PC-9 (cell line): ENCODE measurements around the gene PDK2. TPM values are rescaled to one million over a fixed set of nuclear protein-coding genes. Genes with fewer than 3 reads are reported as not detected.
A peak's percentile ranks its signal among the peaks of the same experiment; 100 is the strongest.

Source experiments
- BruUV-seq: library from RNA; stranded (reverse); fragments of 400-500 nt; replicated peaks from 2 replicates; lab custom pipeline; 2021; lab: Mats Ljungman, UMichigan
- CTCF ChIA-PET: fragments of 300-600 bp; sonication (Branson Sonifier 250); formaldehyde crosslinking; loops from one replicate; lab custom pipeline; 2022; ENCODE audit warnings: antibody characterized with exemption; lab: Charles Lee
- POLR2A ChIA-PET: fragments of 300-600 bp; sonication (Branson Sonifier 250); formaldehyde crosslinking; loops from one replicate; lab custom pipeline; 2022; ENCODE audit warnings: antibody characterized with exemption; ENCODE audit not compliant: unreplicated experiment; lab: Charles Lee
- DNase-seq, 2 experiments: peaks; one replicate each; pipeline versions ENCODE4 v3.0.0 to v3.0.0-alpha.2; 2015 to 2022; ENCODE audit warnings: mixed read lengths in 1 of 2
- H2AFZ ChIP-seq: fragments of 200-600 bp; sonication (generic); 2 replicates; pipeline ENCODE4 v1.8.1; 2017; ENCODE audit warnings: antibody characterized with exemption
- H3F3A ChIP-seq: fragments of 200-600 bp; sonication (generic); 2 replicates; pipeline ENCODE4 v1.8.1; 2017; ENCODE audit warnings: antibody characterized with exemption, mild to moderate bottlenecking, low read depth; ENCODE audit not compliant: insufficient read depth
- H3K27ac ChIP-seq: fragments of 200-600 bp; sonication (generic); 2 replicates; pipeline ENCODE4 v1.6.1; 2016; ENCODE audit warnings: mixed run types
- H3K27me3 ChIP-seq: fragments of 200-600 bp; sonication (generic); 2 replicates; pipeline ENCODE4 v1.6.1; 2016; ENCODE audit warnings: low read depth, mixed run types; ENCODE audit not compliant: insufficient read depth
- H3K36me3 ChIP-seq: fragments of 200-600 bp; sonication (generic); 2 replicates; pipeline ENCODE4 v1.6.1; 2016; ENCODE audit warnings: low read depth, mixed run types
- H3K4me1 ChIP-seq: fragments of 200-600 bp; sonication (generic); replicated peaks from 2 replicates; pipeline ENCODE4 v1.6.1; 2016; ENCODE audit warnings: mixed run types; ENCODE audit not compliant: insufficient read depth
- H3K4me2 ChIP-seq: fragments of 200-600 bp; sonication (generic); 2 replicates; pipeline ENCODE4 v1.6.1; 2017; ENCODE audit warnings: mixed run types
- H3K4me3 ChIP-seq: fragments of 200-600 bp; sonication (generic); 2 replicates; pipeline ENCODE4 v1.6.1; 2016; ENCODE audit warnings: mixed run types
- H3K79me2 ChIP-seq: fragments of 200-600 bp; sonication (generic); 2 replicates; pipeline ENCODE4 v1.6.1; 2017; ENCODE audit warnings: low read depth, mixed run types
- H3K9me2 ChIP-seq: fragments of 200-600 bp; sonication (generic); 2 replicates; pipeline ENCODE4 v1.8.1; 2017; ENCODE audit warnings: mild to moderate bottlenecking; ENCODE audit not compliant: insufficient read depth
- H3K9me3 ChIP-seq: fragments of 200-600 bp; sonication (generic); 2 replicates; pipeline ENCODE4 v1.8.1; 2016; ENCODE audit warnings: low read depth; ENCODE audit not compliant: insufficient read depth
- H4K20me1 ChIP-seq: fragments of 200-600 bp; sonication (generic); 2 replicates; pipeline ENCODE4 v1.8.1; 2017; ENCODE audit not compliant: insufficient read depth
- CTCF ChIP-seq: fragments of 200-600 bp; sonication (generic); conservative IDR thresholded peaks from 2 replicates; pipeline ENCODE4 v1.6.1; 2017; ENCODE audit warnings: mixed run types, antibody characterized with exemption, mild to moderate bottlenecking, moderate library complexity
- EZH2 ChIP-seq: fragments of 200-600 bp; sonication (generic); IDR thresholded peaks from 2 replicates; pipeline ENCODE4 v1.8.0; 2017; ENCODE audit warnings: antibody characterized with exemption, low read depth
- intact Hi-C: fragments of 100-400 bp; cut with micrococcal nuclease; formaldehyde crosslinking; loops from one replicate; pipeline ENCODE4 v1.10.0; 2022; ENCODE audit not compliant: unreplicated experiment
- total RNA-seq: library from RNA; stranded (reverse); gene quantifications from 2 replicates; pipeline ENCODE4 v1.2.3, GENCODE V29; 2021

Gene PDK2
- total RNA-seq, 1 experiment from 2014 or later = 58.7 TPM

GRCh38 chr17:50145532-50146229, 50.5 kb downstream of the PDK2 start:
- Histone ChIP-seq H3F3A (peaks cover 25% of the 10 kb centered on the region), H3K9me2 (no peaks in the 10 kb centered on the region), H3K36me3 (peaks cover 29% of the 10 kb centered on the region; the same call in 1 of the 2 replicates), H2AFZ (no peak overlapping the region), H3K4me1 (peaks cover 48% of the 10 kb centered on the region), H3K79me2 (peaks cover 56% of the 10 kb centered on the region), H3K4me3 (no peak overlapping the region), H3K9me3 (no peaks in the 10 kb centered on the region), H4K20me1 (peaks cover 58% of the 10 kb centered on the region), H3K27ac (no peak overlapping the region), H3K27me3 (no peaks in the 10 kb centered on the region), H3K4me2 (peak overlapping the region; percentile 95)
- BruUV-seq = no TSS peak
- DNase-seq = no peak
- CTCF ChIA-PET = interaction anchor here (0.6 kb wide), 1 partner anchor 143 kb away, joined by 5 read pairs; no protein-coding TSS in a partner anchor
- no peak for TF ChIP-seq EZH2
- no peak for TF ChIP-seq CTCF
- intact Hi-C loops = loop anchor here (2.0 kb wide), 1 partner anchor 51 kb away; the partner anchor contains the start of gene PDK2
- POLR2A ChIA-PET = interaction anchor here (0.5 to 0.6 kb wide), 4 partner anchors 10 to 259 kb away, joined by 3 to 6 read pairs (median 5); no protein-coding TSS in a partner anchor

DNA sequence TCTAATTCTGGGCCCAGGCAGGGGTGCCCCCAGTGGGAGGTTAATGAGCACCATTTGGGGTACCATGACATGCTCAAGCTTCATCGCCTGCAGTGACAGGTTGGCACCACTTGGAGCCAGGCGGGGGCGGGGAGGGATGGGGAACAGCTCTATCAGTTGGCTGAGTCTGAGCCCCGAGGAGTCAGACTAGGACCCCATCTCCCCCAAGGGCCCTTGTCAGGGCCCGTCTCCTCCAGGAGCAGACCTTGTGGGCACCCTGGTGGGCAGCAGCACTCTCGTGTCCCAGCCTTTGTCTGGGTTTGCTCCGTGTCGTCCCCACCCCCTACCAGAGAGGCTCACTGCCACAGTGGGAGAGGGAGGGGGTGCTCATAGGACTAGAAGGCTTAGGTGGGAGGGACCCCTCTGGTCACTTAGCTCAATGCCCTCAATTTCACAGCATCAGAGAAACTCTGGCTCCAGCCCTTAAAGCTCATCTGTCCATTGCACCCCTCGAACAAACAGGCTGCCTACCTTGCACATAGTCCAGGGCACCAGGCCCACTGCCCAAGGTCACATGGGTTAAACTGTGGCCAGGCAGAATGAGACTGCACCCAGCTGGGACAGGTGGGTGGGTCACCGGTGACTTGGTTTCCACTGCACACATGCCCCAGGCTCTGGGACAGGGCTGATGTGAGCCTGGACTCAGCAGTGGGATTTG, 51.2 kb downstream of the PDK2 start:
- ChIA-PET CTCF (no interaction called here), POLR2A (interaction anchor here (0.5 kb wide), 1 partner anchor 11 kb away, joined by 4 read pairs; no protein-coding TSS in a partner anchor)
- no peak overlapping the region for H3K4me3 ChIP-seq
- no peak overlapping the region for H2AFZ ChIP-seq
- peak overlapping the region; percentile 95 for H3K4me2 ChIP-seq
- H3K79me2 ChIP-seq = peaks cover 56% of the 10 kb centered on the region
- BruUV-seq = no TSS peak
- no peaks in the 10 kb centered on the region for H3K9me3 ChIP-seq
- peaks cover 29% of the 10 kb centered on the region for H3F3A ChIP-seq
- H4K20me1 ChIP-seq = peaks cover 58% of the 10 kb centered on the region
- peaks cover 51% of the 10 kb centered on the region for H3K4me1 ChIP-seq
- TF ChIP-seq EZH2 = no peak
- 0 out of 2 replicates have a peak, but pooled peaks have one; percentile 25 for TF ChIP-seq CTCF
- no peak for DNase-seq
- H3K27ac ChIP-seq = no peak overlapping the region
- H3K36me3 ChIP-seq = peaks cover 26% of the 10 kb centered on the region; the same call in 1 of the 2 replicates
- no peaks in the 10 kb centered on the region for H3K27me3 ChIP-seq
- intact Hi-C loops = no loop called here
- no peaks in the 10 kb centered on the region for H3K9me2 ChIP-seq

DNA sequence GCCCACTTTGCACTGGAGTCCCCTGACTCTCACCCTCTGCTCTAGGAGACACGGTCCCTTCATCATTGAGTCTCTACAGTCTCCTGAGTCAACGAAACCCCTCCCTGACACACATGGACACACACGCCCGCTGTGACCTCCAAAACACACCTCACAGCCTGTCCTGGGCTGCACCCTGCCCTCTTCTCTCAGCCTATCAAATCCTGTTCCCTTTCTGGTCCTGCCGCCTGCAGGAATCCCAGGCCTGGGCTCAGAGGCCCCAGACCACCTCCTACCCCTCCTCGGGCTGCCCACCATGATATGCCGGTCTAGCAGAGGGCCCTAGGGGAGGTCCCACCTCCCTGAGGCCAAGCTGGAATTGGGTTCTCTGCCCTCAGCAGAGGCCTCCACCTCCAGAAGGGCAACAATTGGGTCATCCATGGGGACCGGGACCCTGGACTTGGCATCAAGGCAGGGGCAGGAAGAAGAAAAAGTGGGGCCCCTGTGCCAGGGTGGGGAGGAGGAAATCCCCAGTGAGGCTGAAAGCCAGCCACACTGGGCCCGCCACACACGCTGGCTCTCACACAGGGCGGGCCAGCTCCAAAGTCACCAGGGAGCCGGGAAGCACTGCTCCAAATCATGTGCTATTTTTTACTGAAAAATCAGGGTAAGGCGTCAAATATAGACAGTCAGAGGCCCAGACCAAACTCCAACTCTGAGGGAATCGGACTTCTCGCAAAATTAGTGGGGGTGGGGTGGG, 51.9 kb downstream of the PDK2 start:
- Histone ChIP-seq H3K4me3 (peak overlapping the region; percentile 70; the same call in 1 of the 2 replicates), H3K27ac (no peak overlapping the region)
- intact Hi-C loops = no loop called here

More for the DNA sequence above, 51.9 kb downstream of the PDK2 start:
- Histone ChIP-seq H3K9me3 (no peaks in the 10 kb centered on the region), H3F3A (peaks cover 31% of the 10 kb centered on the region), H3K79me2 (peaks cover 56% of the 10 kb centered on the region), H4K20me1 (peaks cover 54% of the 10 kb centered on the region), H3K36me3 (peaks cover 20% of the 10 kb centered on the region; the same call in 1 of the 2 replicates), H3K27me3 (no peaks in the 10 kb centered on the region), H3K4me1 (peaks cover 54% of the 10 kb centered on the region), H3K4me2 (peak overlapping the region; percentile 95), H2AFZ (no peak overlapping the region), H3K9me2 (no peaks in the 10 kb centered on the region)
- no TSS peak for BruUV-seq
- ChIA-PET POLR2A (no interaction called here), CTCF (interaction anchor here (0.7 kb wide), 1 partner anchor 36 kb away, joined by 5 read pairs; no protein-coding TSS in a partner anchor)
- DNase-seq = no peak
- no peak for TF ChIP-seq CTCF
- TF ChIP-seq EZH2 = no peak
